Stimulated activated CD4-positive, alpha-beta T cell treated with anti-CD3 and anti-CD28 coated beads, TNF-alpha, amount 100 ng/mL, for 1 hour (primary cell): ENCODE results near the gene TCF15.

ENCODE experiments used
- DNase-seq, 3 donors: peaks; one replicate each; pipeline ENCODE4 v3.0.0-alpha.2; 2020; ENCODE audit warnings: low read depth in 3 of 3, low spot score in 1 of 3

Gene TCF15

GRCh38 chr20:556984-557383 lies 53.1 kb downstream of the TCF15 start:
- DNase-seq = no peak

GRCh38 chr20:555976-556385 lies 54.1 kb downstream of the TCF15 start:
- no peak for DNase-seq
